ENCODE measurements around the gene TMEM72.

DNA sequence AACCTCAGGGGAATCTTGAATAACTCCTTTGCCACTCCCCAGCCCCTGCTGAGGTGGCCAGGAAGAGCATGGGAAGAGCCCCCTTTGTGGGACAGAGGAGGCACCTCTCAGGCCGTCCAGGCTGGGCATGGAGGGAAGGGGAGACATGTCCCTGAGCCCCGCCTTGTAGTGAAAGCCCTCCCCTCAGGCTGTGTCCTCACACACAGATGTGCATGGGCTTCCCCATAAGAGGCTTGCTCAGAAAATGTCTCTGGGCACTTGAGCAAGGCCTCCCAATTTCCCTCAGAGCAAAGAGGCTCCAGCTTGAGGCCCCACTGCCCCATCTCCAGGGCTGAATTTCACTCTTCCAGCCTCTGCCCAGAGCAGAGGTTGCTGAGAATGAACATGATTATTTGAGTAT lies 3.8 kb downstream of the TMEM72 start:
- TF ChIP-seq CTCF (conservative IDR thresholded peaks at IDR 0.05; ENCODE audit: low read depth, low read length) (no peak), EZH2phosphoT487 (IDR thresholded peaks at IDR 0.05; ENCODE audit: borderline replicate concordance, low read length) (no peak)

All from PC-3 (cell line).